Astrocyte (in vitro differentiated cells and primary cell): ENCODE measurements around the gene CIPC. TPM values are rescaled to one million over a fixed set of nuclear protein-coding genes. Genes with fewer than 3 reads are reported as not detected.

Experiments
- DNase-seq: peaks from one replicate; pipeline ENCODE4 v3.0.0-alpha.2; 2010; ENCODE audit warnings: low read depth
- FAIRE-seq: peaks from 2 replicates; lab custom pipeline; 2011; peaks lifted over from hg19 to GRCh38; lab: Jason Lieb, UNC
- H2AFZ ChIP-seq: 2 replicates; pipeline ENCODE4 v1.6.0; 2012; ENCODE audit warnings: low read depth, low read length, inconsistent platforms
- H3K27ac ChIP-seq: 2 replicates; pipeline ENCODE4 v1.5.1; 2011; ENCODE audit warnings: low read depth, low read length, inconsistent platforms
- H3K27me3 ChIP-seq: 2 replicates; pipeline ENCODE4 v1.6.0; 2011; ENCODE audit warnings: low read length, inconsistent platforms; ENCODE audit not compliant: insufficient read depth
- H3K36me3 ChIP-seq: 2 replicates; pipeline ENCODE4 v1.5.1; 2011; ENCODE audit warnings: low read length, inconsistent platforms; ENCODE audit not compliant: insufficient read depth
- H3K4me1 ChIP-seq: 2 replicates; pipeline ENCODE4 v1.5.1; 2011; ENCODE audit warnings: low read length, inconsistent platforms; ENCODE audit not compliant: insufficient read depth
- H3K4me2 ChIP-seq: 2 replicates; pipeline ENCODE4 v1.6.0; 2012; ENCODE audit warnings: low read length, inconsistent platforms
- H3K4me3 ChIP-seq: 2 replicates; pipeline ENCODE4 v1.5.1; 2011; ENCODE audit warnings: low read depth, mild to moderate bottlenecking, low read length, inconsistent platforms; ENCODE audit not compliant: insufficient read depth
- H3K79me2 ChIP-seq: 2 replicates; pipeline ENCODE4 v1.6.0; 2012; ENCODE audit warnings: mild to moderate bottlenecking, low read length, inconsistent platforms; ENCODE audit not compliant: insufficient read depth
- H3K9ac ChIP-seq: 2 replicates; pipeline ENCODE4 v1.6.0; 2012; ENCODE audit warnings: mild to moderate bottlenecking, low read length, inconsistent platforms
- H3K9me3 ChIP-seq: 2 replicates; pipeline ENCODE4 v1.5.1; 2012; ENCODE audit warnings: low read depth, mild to moderate bottlenecking, low read length, inconsistent platforms; ENCODE audit not compliant: insufficient read depth
- H4K20me1 ChIP-seq: 2 replicates; pipeline ENCODE4 v1.6.0; 2012; ENCODE audit warnings: low read length, inconsistent platforms; ENCODE audit not compliant: insufficient read depth
- H3K27ac Mint-ChIP-seq: one replicate; pipeline ENCODE4 v1.8.0; 2021; ENCODE audit warnings: mild to moderate bottlenecking, mixed read lengths; ENCODE audit not compliant: unreplicated experiment
- H3K27me3 Mint-ChIP-seq: one replicate; pipeline ENCODE4 v1.8.0; 2021; ENCODE audit warnings: low read depth, mixed read lengths; ENCODE audit not compliant: unreplicated experiment
- H3K36me3 Mint-ChIP-seq: one replicate; pipeline ENCODE4 v1.8.0; 2021; ENCODE audit warnings: low read depth, mixed read lengths; ENCODE audit not compliant: unreplicated experiment
- H3K4me1 Mint-ChIP-seq: one replicate; pipeline ENCODE4 v1.8.0; 2021; ENCODE audit warnings: low read depth, mixed read lengths; ENCODE audit not compliant: unreplicated experiment
- H3K4me3 Mint-ChIP-seq: one replicate; pipeline ENCODE4 v1.8.0; 2021; ENCODE audit warnings: mild to moderate bottlenecking, moderate library complexity, mixed read lengths; ENCODE audit not compliant: unreplicated experiment
- H3K9me3 Mint-ChIP-seq: one replicate; pipeline ENCODE4 v1.8.0; 2021; ENCODE audit warnings: mild to moderate bottlenecking, mixed read lengths; ENCODE audit not compliant: unreplicated experiment
- CTCF ChIP-seq: IDR thresholded peaks from 2 replicates; pipeline ENCODE4 v1.5.1; 2011; ENCODE audit warnings: low read depth, mild to moderate bottlenecking, inconsistent platforms, low read length, moderate library complexity; ENCODE audit not compliant: insufficient read depth
- EZH2 ChIP-seq: IDR thresholded peaks from 2 replicates; pipeline ENCODE4 v1.6.1; 2012; ENCODE audit warnings: mild to moderate bottlenecking, low read length, inconsistent platforms; ENCODE audit not compliant: insufficient read depth
- total RNA-seq: library from RNA; stranded (reverse); gene quantifications from 2 replicates; pipeline ENCODE4 v1.2.1, GENCODE V29; 2021

The CIPC gene
- total RNA-seq, 1 donor from 2014 or later = 20.2 TPM

GRCh38 chr14:77128414-77128891, 30.4 kb downstream of the CIPC start:
- H3K9ac ChIP-seq = no peak overlapping the region
- no peak for TF ChIP-seq CTCF
- no peak for TF ChIP-seq EZH2
- H3K9me3 ChIP-seq = no peaks in the 10 kb centered on the region
- H3K27me3 ChIP-seq = peaks cover 35% of the 10 kb centered on the region
- Mint-ChIP-seq H3K27ac (no peak overlapping the region), H3K4me1 (peaks cover 9% of the 10 kb centered on the region), H3K9me3 (peaks cover 4% of the 10 kb centered on the region), H3K36me3 (peaks cover 8% of the 10 kb centered on the region), H3K4me3 (peak overlapping the region; percentile 37), H3K27me3 (peaks cover 47% of the 10 kb centered on the region)
- H2AFZ ChIP-seq = no peak overlapping the region
- no peaks in the 10 kb centered on the region for H3K79me2 ChIP-seq
- H3K4me1 ChIP-seq = peaks cover 10% of the 10 kb centered on the region
- no peaks in the 10 kb centered on the region for H3K36me3 ChIP-seq
- H3K4me2 ChIP-seq = peak overlapping the region; percentile 25
- H3K27ac ChIP-seq = no peak overlapping the region
- no peak overlapping the region for H3K4me3 ChIP-seq
- H4K20me1 ChIP-seq = peaks cover 6% of the 10 kb centered on the region
- peak; percentile 47 for DNase-seq
- FAIRE-seq = no peak

GRCh38 chr14:77130386-77130785, 32.3 kb downstream of the CIPC start:
- H3K4me3 ChIP-seq = no peak overlapping the region
- Mint-ChIP-seq H3K4me3 (no peak overlapping the region), H3K4me1 (peaks cover 4% of the 10 kb centered on the region), H3K27me3 (peaks cover 50% of the 10 kb centered on the region), H3K36me3 (peaks cover 8% of the 10 kb centered on the region), H3K27ac (no peak overlapping the region), H3K9me3 (peaks cover 4% of the 10 kb centered on the region)
- no peak for FAIRE-seq
- no peak overlapping the region for H3K4me2 ChIP-seq
- no peak overlapping the region for H3K9ac ChIP-seq
- no peak overlapping the region for H2AFZ ChIP-seq
- TF ChIP-seq CTCF = no peak
- TF ChIP-seq EZH2 = no peak
- peaks cover 4% of the 10 kb centered on the region for H3K4me1 ChIP-seq
- peaks cover 11% of the 10 kb centered on the region for H4K20me1 ChIP-seq
- H3K79me2 ChIP-seq = no peaks in the 10 kb centered on the region
- no peak for DNase-seq
- H3K27me3 ChIP-seq = peaks cover 31% of the 10 kb centered on the region
- H3K27ac ChIP-seq = no peak overlapping the region
- no peaks in the 10 kb centered on the region for H3K9me3 ChIP-seq
- no peaks in the 10 kb centered on the region for H3K36me3 ChIP-seq

- no peaks in the 10 kb centered on the region for H3K79me2 ChIP-seq
- no peak overlapping the region for H2AFZ ChIP-seq
- H3K9me3 ChIP-seq = no peaks in the 10 kb centered on the region
- Mint-ChIP-seq H3K27me3 (peaks cover 44% of the 10 kb centered on the region), H3K36me3 (peaks cover 8% of the 10 kb centered on the region), H3K9me3 (peaks cover 4% of the 10 kb centered on the region), H3K4me3 (no peak overlapping the region), H3K27ac (no peak overlapping the region), H3K4me1 (peaks cover 4% of the 10 kb centered on the region)
- DNase-seq = no peak
- FAIRE-seq = no peak
- no peak overlapping the region for H3K4me2 ChIP-seq
- H3K4me1 ChIP-seq = peaks cover 4% of the 10 kb centered on the region
- H3K9ac ChIP-seq = no peak overlapping the region
- H3K27ac ChIP-seq = no peak overlapping the region
- peaks cover 32% of the 10 kb centered on the region for H3K27me3 ChIP-seq
- TF ChIP-seq CTCF = no peak
- TF ChIP-seq EZH2 = no peak
- no peaks in the 10 kb centered on the region for H3K36me3 ChIP-seq
- peaks cover 5% of the 10 kb centered on the region for H4K20me1 ChIP-seq
- no peak overlapping the region for H3K4me3 ChIP-seq
Observed at GRCh38 chr14:77131206-77131605, 33.1 kb downstream of the CIPC start.
